ENCODE results near the gene TRIP13.
"Not testable (repeated sequence)": the region's sequence is repeated elsewhere in the genome, so short reads cannot be mapped to it uniquely, and the experiment has no call there.

The TRIP13 gene

DNA sequence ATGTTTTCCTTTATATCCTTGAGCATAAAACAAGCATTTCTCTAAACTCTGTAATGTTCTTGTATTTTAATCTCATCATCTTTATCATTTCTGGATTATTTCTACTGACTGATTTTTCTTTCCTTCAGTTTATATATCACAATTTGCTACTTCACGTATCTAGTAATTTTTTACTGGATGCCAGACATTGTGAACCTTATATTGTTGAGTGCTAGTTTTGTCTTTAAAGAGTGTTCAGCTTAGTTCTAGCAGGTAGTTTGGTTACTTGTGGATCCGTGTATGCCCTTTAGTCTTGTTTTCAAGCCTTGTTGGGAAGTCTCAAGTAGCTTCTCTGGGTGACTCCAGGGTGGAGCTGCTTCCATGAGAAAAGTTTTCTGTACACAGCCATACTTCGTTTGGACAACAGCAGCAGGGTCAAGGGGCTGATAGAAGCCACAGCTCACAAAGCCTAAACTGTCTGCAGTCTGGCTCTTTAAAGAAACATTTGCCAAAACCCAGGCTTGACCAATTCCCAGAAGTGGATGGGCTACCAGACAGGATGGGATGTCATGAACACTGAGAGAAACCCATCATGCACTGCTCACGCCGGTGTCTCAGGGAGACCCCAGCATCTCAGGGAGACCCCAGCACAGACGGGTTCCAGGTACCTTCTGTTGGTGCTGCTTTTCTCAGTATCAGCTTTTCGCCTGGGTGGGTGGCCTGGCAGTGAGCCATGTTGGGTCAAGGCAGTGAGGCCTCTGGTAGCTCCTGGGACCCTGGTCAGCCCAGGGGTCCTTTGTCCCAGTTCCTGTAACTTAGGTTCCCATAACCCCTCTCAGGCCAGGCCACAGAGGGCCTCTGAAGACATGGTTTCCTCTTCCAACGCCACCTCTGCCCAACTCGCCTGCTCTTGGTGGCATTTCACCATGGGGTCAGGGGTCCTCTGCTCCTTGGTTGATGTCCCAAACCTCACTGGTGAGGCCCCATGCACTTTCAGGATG is 29.1 kb downstream of the TRIP13 start:
- DNase-seq (ENCODE audit: insufficient read length, low spot score) = no peak
- TF ChIP-seq POLR2A (IDR thresholded peaks at IDR 0.05; ENCODE audit: low read depth, low read length) = no peak
- FAIRE-seq = no peak

GRCh38 chr5:922436-923280 is 30.0 kb downstream of the TRIP13 start:
- no peak for DNase-seq (ENCODE audit: insufficient read length, low spot score)
- no peak for TF ChIP-seq POLR2A (IDR thresholded peaks at IDR 0.05; ENCODE audit: low read depth, low read length)
- no peak for FAIRE-seq

- TF ChIP-seq POLR2A (IDR thresholded peaks at IDR 0.05; ENCODE audit: low read depth, low read length) = no peak
- no peak for DNase-seq (ENCODE audit: insufficient read length, low spot score)
- FAIRE-seq = no peak
Measured at GRCh38 chr5:923281-923873, 30.7 kb downstream of the TRIP13 start.

DNA sequence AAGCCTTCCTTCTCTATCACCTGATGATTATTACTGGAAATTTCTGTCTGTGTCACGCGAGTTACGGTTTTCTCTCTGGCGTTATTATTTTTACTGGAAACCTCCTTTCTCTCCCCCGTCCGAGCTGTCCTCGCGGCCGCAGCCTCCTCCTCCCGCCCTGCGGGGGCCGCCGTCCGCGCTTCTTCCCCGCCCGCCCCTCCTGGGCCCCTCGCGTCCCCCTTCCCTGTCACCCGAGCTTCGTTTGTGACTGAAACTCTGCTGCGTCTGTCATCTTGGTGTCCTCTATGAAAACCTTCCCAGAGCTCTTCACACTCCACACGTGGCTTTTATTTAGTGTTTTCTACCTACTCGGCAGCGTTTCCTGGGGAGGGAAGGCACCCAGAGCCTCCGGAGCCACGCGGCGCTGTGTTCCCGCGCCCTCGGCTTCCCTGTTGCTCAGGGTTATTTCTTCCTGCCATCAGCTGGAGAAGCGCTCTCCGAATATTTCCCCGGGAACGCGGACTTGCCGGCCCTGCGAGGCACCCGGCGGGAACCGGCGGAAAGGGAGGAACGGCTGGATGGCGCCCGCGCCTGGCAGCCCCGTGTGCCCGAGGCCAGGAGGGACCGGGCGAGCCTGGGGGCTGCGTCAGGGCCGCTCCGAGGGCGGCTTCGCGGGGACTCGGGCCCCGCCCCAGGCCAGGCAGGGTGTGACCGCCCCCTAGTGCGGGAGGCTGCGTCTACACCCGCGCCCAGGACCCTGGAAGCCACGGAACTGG is 33.9 kb downstream of the TRIP13 start:
- no peak for TF ChIP-seq POLR2A (IDR thresholded peaks at IDR 0.05; ENCODE audit: low read depth, low read length)
- FAIRE-seq (no peak), DNase-seq (ENCODE audit: insufficient read length, low spot score) (no peak)

DNA sequence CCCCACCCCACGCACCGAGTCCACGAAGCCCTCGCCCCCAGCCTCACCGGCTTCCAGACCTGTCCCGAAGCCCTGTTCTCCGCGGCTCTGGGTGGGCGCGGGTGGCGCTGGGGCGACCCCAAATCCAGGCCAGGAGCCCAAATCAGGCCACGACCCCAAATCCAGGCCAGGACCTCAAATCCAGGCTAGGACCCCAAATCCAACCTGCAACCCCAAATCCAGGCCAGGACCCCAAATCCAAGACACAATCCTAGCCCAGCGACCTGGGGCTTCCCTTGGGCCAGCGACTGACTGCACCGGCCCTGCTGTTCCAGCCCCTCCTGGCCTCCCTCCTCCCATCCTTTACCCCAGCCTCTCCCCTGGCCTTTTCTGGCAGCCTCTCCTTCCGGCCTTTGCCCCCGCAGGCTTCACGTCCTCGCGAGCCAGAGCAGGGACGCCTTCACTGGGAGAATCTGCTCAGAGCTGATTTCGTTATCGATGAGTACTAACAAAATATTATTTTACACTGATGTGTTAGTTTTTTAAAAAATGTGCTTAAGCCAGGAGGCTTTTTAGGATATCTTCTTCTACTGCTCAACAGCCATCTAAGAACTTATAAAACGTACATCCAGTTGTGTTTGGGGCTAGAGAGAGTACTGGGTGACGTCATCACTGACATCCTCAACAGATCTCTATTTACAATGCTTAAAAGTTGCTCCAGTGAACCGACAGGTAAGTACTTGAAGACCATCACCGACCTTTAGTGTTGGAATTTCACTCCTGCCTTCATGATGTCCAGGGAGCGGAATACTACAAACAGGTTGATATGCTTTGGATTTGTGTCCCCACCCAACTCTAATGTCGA is 34.7 kb downstream of the TRIP13 start:
- FAIRE-seq = no peak
- DNase-seq (ENCODE audit: insufficient read length, low spot score) = no peak
- no peak for TF ChIP-seq POLR2A (IDR thresholded peaks at IDR 0.05; ENCODE audit: low read depth, low read length)

GRCh38 chr5:929182-929581 is 36.5 kb downstream of the TRIP13 start:
- FAIRE-seq; DNase-seq (ENCODE audit: insufficient read length, low spot score): not testable (repeated sequence)

- TF ChIP-seq POLR2A (IDR thresholded peaks at IDR 0.05; ENCODE audit: low read depth, low read length) = no peak
- DNase-seq (ENCODE audit: insufficient read length, low spot score) (no peak), FAIRE-seq (no peak)
Measured at GRCh38 chr5:929596-929995, 36.9 kb downstream of the TRIP13 start.

GRCh38 chr5:930866-931265 is 38.2 kb downstream of the TRIP13 start:
- TF ChIP-seq POLR2A (IDR thresholded peaks at IDR 0.05; ENCODE audit: low read depth, low read length) = no peak
- FAIRE-seq (no peak), DNase-seq (ENCODE audit: insufficient read length, low spot score) (no peak)

DNA sequence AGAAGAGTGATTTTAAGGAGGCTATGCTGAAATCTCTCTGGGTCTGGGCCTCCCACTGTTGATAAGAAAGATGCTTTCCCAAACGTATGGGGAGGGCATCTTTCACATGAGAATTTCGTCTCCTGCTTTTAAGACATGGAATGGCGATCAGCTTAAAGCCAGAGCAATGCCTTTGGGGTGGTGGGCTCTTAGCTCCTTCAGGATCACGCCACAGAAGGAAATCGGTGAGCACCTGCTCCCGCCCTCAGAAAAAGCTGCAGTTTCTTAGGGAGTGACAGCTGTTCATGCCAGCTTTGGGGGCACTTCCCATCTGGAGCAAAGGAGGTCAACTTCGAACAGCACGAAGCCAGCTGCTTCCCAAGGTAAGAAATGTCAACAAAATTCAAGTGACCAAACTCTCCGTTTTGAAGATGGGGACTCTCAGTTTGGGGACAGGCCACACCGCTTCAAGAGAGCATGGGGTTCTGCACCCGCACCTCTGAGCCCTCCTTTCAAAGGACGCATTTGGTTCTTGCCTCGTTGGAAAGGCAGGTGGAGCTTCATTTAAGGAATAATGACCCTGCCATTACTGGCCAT is 39.0 kb downstream of the TRIP13 start:
- FAIRE-seq (no peak), DNase-seq (ENCODE audit: insufficient read length, low spot score) (no peak)
- TF ChIP-seq POLR2A (IDR thresholded peaks at IDR 0.05; ENCODE audit: low read depth, low read length) = no peak

- DNase-seq (ENCODE audit: insufficient read length, low spot score) (no peak), FAIRE-seq (no peak)
- no peak for TF ChIP-seq POLR2A (IDR thresholded peaks at IDR 0.05; ENCODE audit: low read depth, low read length)
Measured at GRCh38 chr5:932151-932627, 39.5 kb downstream of the TRIP13 start.

DNA sequence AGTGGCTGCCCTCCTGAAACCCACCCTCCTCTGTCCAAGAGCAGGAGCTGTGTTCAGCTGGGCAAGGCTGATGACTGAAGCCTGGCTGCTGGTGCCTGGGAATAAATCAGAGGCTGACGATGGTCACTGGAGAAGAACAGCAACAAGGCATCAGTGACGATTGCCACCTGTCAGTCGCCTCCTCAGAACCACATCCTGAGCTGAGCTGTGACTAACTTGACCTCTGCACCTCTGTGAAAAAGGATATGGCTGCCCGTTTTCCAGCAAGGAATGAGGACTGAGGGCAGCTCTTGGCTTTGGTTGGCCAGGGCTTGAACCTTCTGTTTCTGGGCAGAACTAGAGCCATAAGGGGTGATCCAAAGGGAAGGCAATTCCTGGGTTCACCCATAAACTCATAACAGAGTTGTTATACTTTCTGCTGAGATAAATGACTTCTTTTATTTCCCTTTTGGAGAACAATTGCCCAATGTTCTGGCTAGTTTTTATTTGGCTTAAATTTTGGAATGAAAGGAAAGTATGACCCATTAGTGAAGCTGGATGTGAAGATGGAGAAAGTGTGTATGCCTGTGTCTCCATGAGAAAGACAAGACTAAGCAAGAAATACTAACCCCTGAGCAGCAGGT is 40.1 kb downstream of the TRIP13 start:
- TF ChIP-seq POLR2A (IDR thresholded peaks at IDR 0.05; ENCODE audit: low read depth, low read length) = no peak
- no peak for FAIRE-seq
- no peak for DNase-seq (ENCODE audit: insufficient read length, low spot score)
